Measurements from ENCODE around the gene AP2A2.

DNA sequence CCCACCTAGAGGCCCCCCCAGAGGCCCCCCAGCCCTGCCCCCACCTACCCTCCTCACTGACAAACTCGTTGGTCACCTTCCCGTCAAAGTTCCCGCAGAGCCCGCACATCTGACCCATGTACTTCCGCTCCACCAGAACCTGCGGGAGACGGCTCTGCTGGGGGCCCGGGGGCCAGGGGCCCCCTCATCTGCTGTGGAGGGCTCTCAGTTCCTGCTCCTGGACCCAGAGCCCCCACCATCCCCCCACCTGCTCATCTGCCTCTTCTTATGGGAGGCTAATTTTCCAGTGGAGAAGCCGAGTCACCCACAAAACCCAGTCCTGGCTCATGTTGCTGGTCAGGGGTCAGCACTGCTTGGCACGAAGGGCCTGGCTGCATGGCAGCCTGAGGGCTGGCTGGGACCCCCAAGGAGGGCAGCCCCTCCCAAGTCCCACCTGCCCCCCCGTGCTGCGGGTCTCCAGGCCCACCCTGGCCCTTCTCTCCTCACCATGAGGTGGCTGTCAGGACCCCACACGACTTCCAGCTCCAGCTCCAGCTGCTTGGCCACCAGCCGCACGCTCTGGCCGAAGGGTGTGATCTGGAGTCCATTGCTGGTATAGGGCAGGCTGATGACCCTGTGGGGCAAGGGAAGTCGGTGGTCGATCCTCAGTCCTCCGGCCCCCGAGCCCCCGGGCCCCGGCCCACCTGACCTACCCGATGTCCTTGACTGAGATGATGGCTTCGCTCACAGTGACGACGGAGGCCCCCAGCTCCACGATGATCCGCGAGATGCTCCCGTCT lies 105.6 kb downstream of the AP2A2 start:
- TF ChIP-seq CTCF (conservative IDR thresholded peaks at IDR 0.05; ENCODE audit: low read length) (no peak), EZH2phosphoT487 (IDR thresholded peaks at IDR 0.05; ENCODE audit: borderline replicate concordance, low read depth, low read length) (no peak)

Measured in OCI-LY7 (cell line).